Sigmoid colon (tissue), 7 donors: ENCODE results near the gene GALM. TPM values are rescaled to one million over a fixed set of nuclear protein-coding genes. Genes with fewer than 3 reads are reported as not detected.

ENCODE experiments used
- DNase-seq: peaks from one replicate; pipeline ENCODE4 v3.0.0-alpha.2; 2019
- H3K27ac ChIP-seq, 4 donors: fragments of 200-600 bp; sonication (generic); one replicate each; pipeline ENCODE4 v1.5.1; 2016 to 2019; ENCODE audit warnings: mild to moderate bottlenecking in 1 of 4
- H3K27me3 ChIP-seq, 3 donors: fragments of 200-600 bp; sonication (generic); one replicate each; pipeline ENCODE4 v1.5.1; 2019; ENCODE audit warnings: mild to moderate bottlenecking in 1 of 3
- H3K36me3 ChIP-seq, 4 donors: fragments of 200-600 bp; sonication (generic); one replicate each; pipeline ENCODE4 v1.5.1; 2016 to 2019
- H3K4me1 ChIP-seq, 4 donors: fragments of 200-600 bp; sonication (generic); one replicate each; pipeline ENCODE4 v1.5.1; 2017 to 2019
- H3K4me3 ChIP-seq, 4 donors: fragments of 200-600 bp; sonication (generic); one replicate each; pipeline ENCODE4 v1.5.1; 2017 to 2019; ENCODE audit warnings: mild to moderate bottlenecking in 2 of 4, moderate library complexity in 1 of 4
- H3K9me3 ChIP-seq, 4 donors: fragments of 200-600 bp in 3 of 4; sonication (generic) in 3 of 4; one replicate each; pipeline versions ENCODE4 v1.5.1 to v1.6.1; 2013 to 2019
- EP300 ChIP-seq, 4 donors: sonication (generic); formaldehyde crosslinking; IDR thresholded peaks; one replicate each; pipeline ENCODE4 v1.6.1; 2017; ENCODE audit warnings: antibody characterized with exemption in 4 of 4
- POLR2A ChIP-seq, 2 donors: fragments of 450-650 bp; IDR thresholded peaks; one replicate each; pipeline ENCODE4 v1.6.1; 2016; ENCODE audit warnings: antibody characterized with exemption in 2 of 2, mild to moderate bottlenecking in 2 of 2, moderate library complexity in 2 of 2
- POLR2AphosphoS5 ChIP-seq, 4 donors: sonication (generic); formaldehyde crosslinking; IDR thresholded peaks; one replicate each; pipeline ENCODE4 v1.6.1; 2017; ENCODE audit warnings: antibody characterized with exemption in 4 of 4
- WGBS, 2 donors: extraction: QIAGEN DNeasy Blood & Tissue Kit; methylation state at CpG; one replicate each; pipeline ENCODE4 v1.1.7; 2013; 5-methylcytosine and 5-hydroxymethylcytosine counted together
- intact Hi-C: fragments of 100-400 bp; cut with DNase I; formaldehyde crosslinking; loops from one replicate; pipeline ENCODE4 v1.15.1; 2023
- polyA plus RNA-seq, 3 donors: library from polyadenylated mRNA; stranded (reverse); fragments of 200-250 nt; gene quantifications; one replicate each; pipeline ENCODE4 v1.2.3, GENCODE V29; 2013
- total RNA-seq, 4 donors: library from RNA; depleted of rRNA; stranded (reverse); fragments of >200 nt; gene quantifications; one replicate each; pipeline ENCODE4 v1.1.0, GENCODE V29; 2016
- TF ChIP-seq, protein P1 (sequence below), 4 experiments: fragments of 450-650 bp in 3 of 4; fragments of 200-600 bp in 1 of 4; IDR thresholded peaks; one replicate each; pipeline ENCODE4 v1.5.1; 2016 to 2019; ENCODE audit warnings: antibody characterized with exemption in 4 of 4, mild to moderate bottlenecking in 3 of 4, moderate library complexity in 2 of 4
- donor health status: healthy with polysubstance abuse.
- donor health status: Bipolar disorder and iron deficiency.
- donor health status: healthy.

GALM gene
- total and polyA plus RNA-seq, 7 donors = 9.5 to 45.1 (median 35.2) TPM

DNA sequence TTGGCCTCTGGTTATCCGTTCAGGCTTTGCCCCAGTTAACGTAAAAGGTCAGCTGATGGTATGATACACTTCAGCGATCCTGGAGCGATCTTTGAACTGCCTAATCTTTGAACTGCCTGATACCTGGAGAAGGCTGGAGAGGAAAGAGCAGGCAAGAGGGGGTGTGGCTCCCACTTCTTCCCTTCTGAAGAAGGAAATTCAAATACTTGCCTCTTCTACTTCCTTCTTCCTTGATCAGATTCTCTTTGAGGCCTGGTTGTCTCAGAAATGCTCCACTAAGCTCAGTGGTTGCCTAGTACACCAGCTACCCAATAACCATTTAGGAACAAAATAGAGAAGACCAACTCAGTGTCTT lies 619 bp downstream of the GALM start:
- DNase-seq = no peak

DNA sequence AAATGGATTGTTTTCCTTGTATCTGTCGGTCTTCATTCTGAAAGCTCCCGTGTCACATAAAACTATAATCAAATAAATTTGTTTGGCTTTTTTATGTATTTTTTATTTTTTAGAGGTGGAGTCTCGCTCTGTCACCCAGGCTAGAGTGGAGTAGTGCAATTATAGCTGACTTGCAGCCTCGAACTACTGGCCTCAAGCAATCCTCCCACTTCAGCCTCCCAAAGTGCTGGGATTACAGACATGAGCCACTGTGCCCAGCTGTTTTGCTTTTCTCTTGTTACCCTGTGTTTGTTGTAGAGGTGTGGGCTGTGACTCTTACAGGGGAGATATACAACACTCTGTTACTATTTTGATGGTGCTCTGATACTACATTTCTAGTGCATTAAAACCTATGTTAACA lies 2.2 kb downstream of the GALM start:
- WGBS, 2 donors = 82 to 96% methylated on average over 4 of the region's 4 CpGs
- TF ChIP-seq POLR2AphosphoS5 (IDR thresholded peaks at IDR 0.05) (no peak), EP300 (IDR thresholded peaks at IDR 0.05) (no peak), POLR2A (IDR thresholded peaks at IDR 0.05) (no peak)
- TF ChIP-seq, protein P1, sequence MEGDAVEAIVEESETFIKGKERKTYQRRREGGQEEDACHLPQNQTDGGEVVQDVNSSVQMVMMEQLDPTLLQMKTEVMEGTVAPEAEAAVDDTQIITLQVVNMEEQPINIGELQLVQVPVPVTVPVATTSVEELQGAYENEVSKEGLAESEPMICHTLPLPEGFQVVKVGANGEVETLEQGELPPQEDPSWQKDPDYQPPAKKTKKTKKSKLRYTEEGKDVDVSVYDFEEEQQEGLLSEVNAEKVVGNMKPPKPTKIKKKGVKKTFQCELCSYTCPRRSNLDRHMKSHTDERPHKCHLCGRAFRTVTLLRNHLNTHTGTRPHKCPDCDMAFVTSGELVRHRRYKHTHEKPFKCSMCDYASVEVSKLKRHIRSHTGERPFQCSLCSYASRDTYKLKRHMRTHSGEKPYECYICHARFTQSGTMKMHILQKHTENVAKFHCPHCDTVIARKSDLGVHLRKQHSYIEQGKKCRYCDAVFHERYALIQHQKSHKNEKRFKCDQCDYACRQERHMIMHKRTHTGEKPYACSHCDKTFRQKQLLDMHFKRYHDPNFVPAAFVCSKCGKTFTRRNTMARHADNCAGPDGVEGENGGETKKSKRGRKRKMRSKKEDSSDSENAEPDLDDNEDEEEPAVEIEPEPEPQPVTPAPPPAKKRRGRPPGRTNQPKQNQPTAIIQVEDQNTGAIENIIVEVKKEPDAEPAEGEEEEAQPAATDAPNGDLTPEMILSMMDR (IDR thresholded peaks at IDR 0.05) = no peak
- H3K27ac ChIP-seq = no peak overlapping the region
- intact Hi-C loops = loop anchor here (5.0 kb wide), 1 partner anchor 59 kb away; no protein-coding TSS in a partner anchor
- no peak for DNase-seq
- no peaks in the 10 kb centered on the region for H3K9me3 ChIP-seq
- H3K36me3 ChIP-seq = no peaks in the 10 kb centered on the region
- H3K4me3 ChIP-seq = no peak overlapping the region
- H3K27me3 ChIP-seq = no peaks in the 10 kb centered on the region
- H3K4me1 ChIP-seq = peaks cover 0 to 20% (median 16%) of the 10 kb centered on the region in 4 donors

More for the DNA sequence above, 619 bp downstream of the GALM start:
- Histone ChIP-seq H3K36me3 (no peaks in the 10 kb centered on the region), H3K27ac (peak overlapping the region; percentile 65 to 82 (median 72)), H3K4me1 (peaks cover 0 to 20% (median 16%) of the 10 kb centered on the region in 4 donors), H3K27me3 (no peaks in the 10 kb centered on the region), H3K4me3 (peak overlapping the region; percentile 44 to 68 (median 52)), H3K9me3 (no peaks in the 10 kb centered on the region)
- intact Hi-C loops = loop anchor here (2.0 to 5.0 kb wide), 2 partner anchors 61 to 64 kb away; partner anchors contain the start of gene HNRNPLL
- 2 to 7% methylated on average over 4 of the region's 4 CpGs for WGBS, 2 donors
- TF ChIP-seq POLR2A (IDR thresholded peaks at IDR 0.05) = no peak
- TF ChIP-seq, protein P1 (IDR thresholded peaks at IDR 0.05) = no peak
- TF ChIP-seq EP300 (IDR thresholded peaks at IDR 0.05) = no peak

DNA sequence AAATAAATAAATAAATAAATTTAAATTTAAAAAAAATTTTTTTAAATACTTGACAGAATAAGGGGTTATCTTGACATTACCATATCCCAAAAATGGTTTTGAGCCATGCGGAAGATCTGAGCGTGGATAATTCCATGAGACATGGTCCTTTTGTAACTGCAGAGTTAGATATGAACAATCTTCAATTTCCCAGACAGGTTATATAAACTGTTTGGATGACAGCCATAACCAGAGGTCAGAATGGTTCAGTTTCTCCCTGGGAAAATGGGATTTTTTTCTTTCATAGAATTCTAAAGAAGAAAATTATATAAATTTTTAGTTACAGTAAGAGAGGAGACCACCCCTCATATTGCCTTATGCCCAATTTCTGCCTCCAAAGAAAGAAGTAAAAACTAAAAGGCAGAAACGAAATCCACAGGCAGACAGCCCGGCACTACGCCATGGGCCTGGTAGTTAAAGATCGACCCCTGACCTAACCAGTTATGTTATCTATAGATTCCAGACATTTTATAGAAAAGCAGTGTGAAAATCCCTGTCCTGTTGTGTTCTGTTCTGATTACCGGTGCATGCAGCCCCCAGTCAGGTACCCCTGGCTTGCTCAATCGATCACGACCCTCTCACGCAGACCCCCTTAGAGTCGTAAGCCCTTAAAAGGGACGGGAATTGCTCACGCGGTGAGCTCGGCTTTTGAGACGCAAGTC lies 3.0 kb downstream of the GALM start:
- Histone ChIP-seq H3K36me3 (no peaks in the 10 kb centered on the region), H3K27me3 (no peaks in the 10 kb centered on the region), H3K4me1 (peaks cover 0 to 20% (median 16%) of the 10 kb centered on the region in 4 donors), H3K4me3 (no peak overlapping the region), H3K9me3 (no peaks in the 10 kb centered on the region), H3K27ac (no peak overlapping the region)
- intact Hi-C loops = loop anchor here (5.0 kb wide), 1 partner anchor 58 kb away; no protein-coding TSS in a partner anchor
- DNase-seq = no peak
- TF ChIP-seq, protein P1 (IDR thresholded peaks at IDR 0.05) = no peak
- TF ChIP-seq POLR2A (IDR thresholded peaks at IDR 0.05) = no peak
- no peak for TF ChIP-seq POLR2AphosphoS5 (IDR thresholded peaks at IDR 0.05)
- no peak for TF ChIP-seq EP300 (IDR thresholded peaks at IDR 0.05)
- whole genome bisulfite sequencing, 2 donors = 92 to 93% methylated on average over 16 of the region's 16 CpGs

DNA sequence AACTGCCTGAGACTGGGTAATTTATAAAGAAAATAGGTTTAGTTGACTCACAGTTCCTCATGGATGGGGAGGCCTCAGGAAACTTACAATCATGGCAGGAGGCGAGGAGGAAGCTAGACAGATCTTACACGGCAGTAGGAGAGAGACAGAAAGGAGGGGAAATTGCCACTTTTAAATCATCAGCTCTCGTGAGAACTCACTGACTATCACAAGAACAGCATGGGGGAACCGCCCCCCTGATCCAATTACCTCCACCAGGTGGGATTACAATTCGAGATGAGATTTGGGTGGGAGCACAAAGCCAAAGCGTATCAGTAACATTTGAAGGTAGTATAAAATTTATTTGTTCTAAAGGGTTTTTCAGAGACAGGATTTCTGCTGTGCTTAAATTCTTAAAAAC lies 5.4 kb downstream of the GALM start:
- Histone ChIP-seq H3K4me3 (no peak overlapping the region), H3K27me3 (no peaks in the 10 kb centered on the region), H3K36me3 (peaks cover 0 to 6% (median 0%) of the 10 kb centered on the region in 4 donors), H3K4me1 (peaks cover 0 to 18% (median 15%) of the 10 kb centered on the region in 4 donors), H3K27ac (no peak overlapping the region), H3K9me3 (no peaks in the 10 kb centered on the region)
- WGBS, 2 donors = 85 to 86% methylated on average over 6 of the region's 6 CpGs
- intact Hi-C loops = no loop called here
- DNase-seq = no peak
- no peak for TF ChIP-seq POLR2AphosphoS5 (IDR thresholded peaks at IDR 0.05)
- TF ChIP-seq EP300 (IDR thresholded peaks at IDR 0.05) = no peak
- TF ChIP-seq, protein P1 (IDR thresholded peaks at IDR 0.05) = no peak
- no peak for TF ChIP-seq POLR2A (IDR thresholded peaks at IDR 0.05)
